AG08395 (cell line): ENCODE results near the gene CLNK.
"Not testable (repeated sequence)": the region's sequence is repeated elsewhere in the genome, so short reads cannot be mapped to it uniquely, and the experiment has no call there.

Source experiments
- DNase-seq: peaks from one replicate; pipeline ENCODE4 v3.0.0; 2012; ENCODE audit warnings: mixed read lengths, low spot score

The CLNK gene

DNA sequence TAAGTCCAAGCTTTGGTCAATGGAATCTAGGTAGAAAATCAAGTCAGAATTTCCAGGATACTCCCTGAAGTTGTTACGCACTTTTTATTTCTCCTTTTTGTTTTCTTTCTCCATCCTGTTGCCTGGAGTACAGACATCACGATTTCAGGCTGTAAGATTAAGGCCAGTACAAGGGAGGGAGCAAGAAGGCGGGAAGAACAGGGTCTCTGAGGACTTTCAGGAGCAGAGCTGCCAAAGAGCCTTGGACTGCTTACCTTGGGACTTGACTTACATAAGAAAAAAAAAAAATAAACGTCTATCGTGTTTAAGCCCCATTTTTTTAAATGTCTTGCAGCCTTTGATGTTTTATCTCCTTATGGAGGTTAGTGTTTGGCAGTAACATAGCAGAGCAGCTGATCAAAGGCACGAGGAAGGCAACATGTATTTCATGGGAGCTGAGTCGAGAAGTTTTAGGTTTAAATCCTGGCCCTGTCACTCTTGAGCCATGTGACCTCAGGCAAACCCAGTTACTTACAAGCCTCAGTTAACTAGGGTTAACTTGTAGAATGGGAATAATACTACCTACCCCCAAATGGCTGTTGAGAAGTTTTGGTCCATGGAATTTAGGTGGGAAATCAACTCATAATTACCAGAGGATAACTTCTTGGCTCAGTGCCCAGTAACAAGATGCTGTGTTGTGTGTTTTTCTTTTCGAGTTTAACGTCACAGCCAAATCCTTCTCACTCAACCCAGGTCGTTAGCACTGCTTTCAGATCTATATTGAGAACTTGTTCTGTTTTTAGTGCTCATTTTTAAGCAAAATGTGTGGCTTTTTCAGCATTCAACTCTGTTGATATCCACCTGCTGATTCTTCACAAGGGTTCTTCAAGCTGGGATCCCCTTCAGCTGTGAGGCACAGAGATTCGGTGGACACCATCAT, 106.8 kb downstream of the CLNK start:
- DNase-seq: no peak

DNA sequence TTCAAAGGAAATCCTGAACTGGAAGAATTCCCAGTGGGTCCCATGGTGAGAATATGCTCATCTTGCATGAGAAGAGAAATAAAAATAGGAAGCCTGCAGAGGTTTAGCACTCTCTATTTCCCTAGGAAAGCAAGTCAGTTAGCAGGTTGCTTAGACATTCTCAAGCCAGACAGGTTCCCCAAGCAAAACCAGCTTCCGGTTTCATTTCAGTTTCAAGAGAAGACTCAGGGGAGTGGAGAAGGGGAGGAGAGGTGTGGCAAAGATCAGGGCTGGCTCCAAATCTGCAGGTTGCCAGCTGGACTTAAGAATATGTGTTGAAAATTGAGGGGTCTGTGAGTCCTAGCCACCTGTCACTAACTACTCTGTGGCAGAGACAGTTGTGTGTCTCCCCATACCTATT, 107.5 kb downstream of the CLNK start:
- no peak for DNase-seq

DNA sequence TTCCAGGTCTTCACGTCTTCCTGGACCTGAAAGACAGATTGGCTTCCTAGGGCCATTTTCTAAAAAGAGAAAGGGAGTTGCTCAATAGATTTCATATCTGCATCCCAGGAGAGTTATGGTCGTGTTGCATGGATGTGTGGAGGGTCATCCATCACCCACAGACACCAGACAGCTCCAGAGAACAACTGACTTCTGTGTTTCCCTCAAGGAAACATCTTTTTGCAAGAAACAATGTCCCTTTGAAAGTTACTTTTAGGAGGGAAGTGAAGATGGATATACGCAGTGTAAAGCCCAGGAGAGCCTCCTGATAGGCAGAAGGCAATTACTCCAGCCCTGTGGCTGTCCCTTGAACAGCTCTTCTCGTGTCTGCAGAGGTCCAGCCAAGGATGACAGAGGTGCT, 108.3 kb downstream of the CLNK start:
- DNase-seq: no peak

DNA sequence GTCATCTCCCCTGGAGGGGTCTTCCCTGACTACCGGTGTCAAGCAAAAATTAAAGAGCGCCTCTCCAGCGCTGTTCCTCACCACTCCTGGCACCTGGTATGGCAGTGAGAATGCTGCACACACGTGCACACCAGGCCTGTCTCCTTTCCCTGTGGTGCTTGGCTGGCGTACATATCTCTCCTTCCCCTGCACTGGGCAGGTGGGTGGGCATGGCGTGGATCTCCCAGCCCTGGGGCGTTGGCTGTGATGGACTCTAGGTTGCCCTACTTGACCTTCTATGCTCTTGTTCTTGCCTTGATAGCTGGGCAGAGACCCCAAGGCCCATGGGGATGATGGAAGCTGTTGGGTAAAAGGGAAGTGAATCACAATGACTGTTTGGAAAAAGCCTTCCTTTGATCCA, 109.2 kb downstream of the CLNK start:
- no peak for DNase-seq

DNA sequence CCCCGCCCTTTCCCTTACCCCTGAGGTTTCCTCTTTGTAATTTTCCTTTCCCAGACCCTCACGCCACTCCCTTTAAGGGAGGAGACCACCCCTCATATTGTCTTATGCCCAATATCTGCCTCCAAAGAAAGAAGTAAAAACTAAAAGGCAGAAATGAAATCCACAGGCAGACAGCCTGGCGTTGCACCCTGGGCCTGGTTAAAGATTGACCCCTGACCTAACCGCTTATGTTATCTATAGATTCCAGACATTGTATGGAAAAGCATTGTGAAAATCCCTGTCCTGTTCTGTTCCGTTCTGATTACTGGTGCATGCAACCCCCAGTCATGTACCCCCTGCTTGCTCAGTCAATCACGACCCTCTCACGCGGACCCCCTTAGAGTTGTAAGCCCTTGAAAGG, 110.0 kb downstream of the CLNK start:
- DNase-seq: not testable (repeated sequence)

DNA sequence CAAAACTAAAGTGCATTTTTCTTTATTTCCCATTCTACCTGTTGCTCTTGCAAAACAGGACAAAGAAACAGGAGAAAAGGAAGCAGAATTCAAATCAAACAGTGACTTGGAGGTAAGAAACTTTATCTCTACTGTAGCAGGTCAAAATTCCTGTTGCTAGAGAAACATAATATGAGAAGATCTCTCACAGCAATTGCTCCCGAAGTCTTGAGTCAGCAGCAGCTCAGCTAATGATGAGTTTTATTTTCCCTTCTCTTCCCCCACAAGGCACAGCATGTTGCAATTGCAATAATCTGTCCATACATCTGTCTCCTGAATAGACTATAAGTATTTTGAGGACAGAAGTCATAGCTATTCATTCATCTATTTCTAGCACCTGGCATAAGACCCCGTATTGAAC, 112.7 kb downstream of the CLNK start:
- no peak for DNase-seq

DNA sequence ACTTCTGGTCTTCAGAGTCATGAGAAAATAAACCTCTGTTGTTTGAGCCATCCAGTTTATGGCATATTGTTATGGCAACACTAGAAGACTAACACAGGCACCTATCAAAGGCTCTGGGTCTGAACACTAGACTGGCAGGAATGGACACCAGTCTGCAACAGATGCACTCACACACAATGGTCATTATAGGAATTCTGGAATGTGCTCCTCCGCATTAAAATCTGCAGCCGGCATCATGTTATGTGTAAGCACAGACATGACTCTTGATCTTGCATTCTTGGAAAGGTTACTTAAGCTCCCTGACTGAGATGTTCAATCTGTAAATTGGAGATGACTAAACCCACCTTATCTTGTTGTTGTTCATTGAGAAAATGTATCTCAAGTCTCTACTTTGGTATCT, 115.1 kb downstream of the CLNK start:
- no peak for DNase-seq

DNA sequence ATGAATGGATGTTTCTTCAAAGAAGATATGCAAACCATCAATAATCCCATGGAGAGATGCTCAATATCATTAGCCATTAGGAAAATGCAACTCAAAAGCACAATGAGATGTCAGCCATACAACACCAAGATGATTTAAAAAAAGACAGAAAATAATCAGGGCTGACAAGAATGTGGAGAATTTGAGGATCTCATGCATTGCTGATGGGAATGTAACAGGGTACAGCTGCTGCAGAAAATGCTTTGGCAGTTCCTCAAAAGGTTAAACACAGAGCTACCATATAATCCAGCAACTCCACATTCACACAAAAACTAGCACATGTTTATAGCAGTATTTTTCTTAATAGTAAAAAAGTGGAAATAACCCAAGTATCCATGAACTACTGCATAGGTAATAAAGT, 116.8 kb downstream of the CLNK start:
- no peak for DNase-seq

DNA sequence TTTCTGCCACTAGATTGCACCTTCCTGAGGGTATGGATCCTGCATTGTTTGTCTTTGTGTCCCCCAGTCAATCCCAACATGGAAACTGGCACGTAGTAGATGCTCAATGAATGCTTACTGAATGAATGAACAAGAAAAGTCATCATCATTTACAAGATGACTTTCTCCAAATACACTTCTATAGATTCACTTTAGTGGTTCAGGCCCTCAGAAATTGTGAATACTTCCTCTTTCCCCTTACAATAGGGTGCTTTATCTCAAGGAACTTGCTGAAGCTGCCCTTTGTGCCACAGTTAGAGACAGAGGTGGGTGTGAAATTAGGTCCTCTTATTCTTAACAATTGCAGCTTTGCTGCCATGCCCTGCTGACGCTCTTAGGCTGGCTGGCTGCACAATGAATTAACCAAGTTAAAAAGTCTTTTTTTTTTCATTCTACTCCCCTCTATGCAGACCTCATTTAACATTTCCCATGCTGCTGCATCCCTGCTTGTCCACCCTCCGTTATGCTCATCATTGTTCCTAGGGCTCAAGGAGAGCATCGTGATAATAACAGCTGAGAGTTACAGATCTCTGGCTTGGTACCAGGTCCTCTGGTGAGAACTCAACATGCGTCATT, 119.3 kb downstream of the CLNK start:
- no peak for DNase-seq

DNA sequence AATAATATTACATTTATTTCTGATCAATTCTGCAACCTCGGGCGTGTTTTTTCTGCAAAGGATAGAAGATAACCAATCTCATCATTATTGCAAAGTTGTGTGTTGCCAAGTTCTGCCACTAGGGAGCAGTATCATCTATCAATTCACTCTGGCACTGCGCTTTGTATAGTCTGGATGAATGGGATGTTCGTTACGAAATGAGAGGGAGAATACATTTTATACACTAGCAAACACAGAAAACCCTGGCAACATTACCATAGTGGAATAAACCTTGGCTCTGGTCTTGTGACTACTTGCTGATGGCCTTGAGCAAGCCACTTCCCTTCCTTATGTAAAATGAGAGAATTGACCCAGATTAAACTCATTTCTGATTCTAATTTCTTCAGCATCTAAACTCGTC, 129.9 kb downstream of the CLNK start:
- peak; percentile 41 for DNase-seq

DNA sequence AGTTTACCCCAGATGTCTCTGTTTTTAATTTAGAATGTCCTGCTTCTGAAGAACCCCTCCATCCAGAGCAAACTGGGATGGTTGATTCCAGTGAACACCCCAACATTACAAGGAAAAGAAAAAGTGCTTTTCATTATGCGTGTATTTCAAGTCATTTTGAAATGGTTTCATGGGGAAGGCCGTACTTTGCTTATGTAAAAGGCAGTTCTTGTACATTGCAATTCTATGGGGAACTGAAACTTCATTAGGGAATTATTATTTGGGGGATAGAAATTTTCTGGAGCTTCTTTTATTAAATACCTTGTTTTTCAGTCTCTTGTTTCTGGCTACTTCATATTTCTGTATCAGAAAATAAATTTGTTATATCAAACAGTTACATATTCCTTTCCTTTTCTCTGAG, 130.4 kb downstream of the CLNK start:
- no peak for DNase-seq

DNA sequence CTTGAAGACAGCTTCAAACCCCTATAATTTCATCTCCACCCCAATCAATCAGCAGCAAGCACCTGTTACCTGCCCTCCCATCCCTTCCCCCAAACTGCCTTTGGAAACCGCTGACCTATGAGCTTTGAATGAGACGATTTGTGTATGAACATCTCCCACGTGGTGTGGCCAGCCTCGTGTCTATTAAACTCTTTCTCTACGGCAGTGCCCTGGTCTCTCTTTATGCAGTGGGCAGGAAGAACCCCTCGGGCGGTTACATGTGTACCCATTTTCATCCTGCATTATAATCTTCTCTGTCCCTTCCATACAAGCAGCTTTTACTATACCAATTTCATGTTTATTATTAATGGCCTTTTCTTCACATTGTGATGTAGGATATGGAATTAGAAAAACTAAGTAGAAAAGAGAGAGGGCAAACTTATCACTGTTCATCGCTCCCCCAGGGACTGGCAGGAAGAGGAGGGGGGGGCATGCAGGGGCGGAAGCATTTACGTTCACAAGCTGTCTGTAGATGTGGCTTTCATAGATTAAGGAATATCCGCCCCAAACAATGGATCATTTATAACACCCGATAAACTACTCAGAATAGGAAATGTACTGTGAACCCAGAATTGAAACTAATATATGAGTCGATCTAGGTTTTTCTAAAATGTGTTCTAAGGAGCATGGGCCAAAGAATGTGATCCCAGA, 131.8 kb downstream of the CLNK start:
- no peak for DNase-seq

DNA sequence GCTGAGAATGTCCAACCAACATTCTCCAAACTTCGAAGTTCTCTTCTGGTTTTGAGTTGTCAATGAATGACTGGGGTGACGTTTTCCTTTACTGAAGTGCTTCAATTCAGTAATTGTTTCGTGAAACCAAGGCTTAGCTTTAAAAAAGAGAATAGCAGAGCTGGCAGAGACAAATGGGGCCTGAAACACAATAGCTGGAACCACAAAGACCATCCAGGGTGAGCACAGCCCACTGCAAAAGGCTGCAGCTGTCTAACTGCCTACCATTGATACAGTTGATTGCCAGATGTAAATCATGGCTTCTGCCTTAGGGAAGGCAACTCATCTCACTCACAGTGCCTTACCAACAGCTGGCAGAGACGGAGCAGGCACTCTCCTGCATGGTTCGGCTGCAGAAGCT, 148.7 kb downstream of the CLNK start:
- no peak for DNase-seq

DNA sequence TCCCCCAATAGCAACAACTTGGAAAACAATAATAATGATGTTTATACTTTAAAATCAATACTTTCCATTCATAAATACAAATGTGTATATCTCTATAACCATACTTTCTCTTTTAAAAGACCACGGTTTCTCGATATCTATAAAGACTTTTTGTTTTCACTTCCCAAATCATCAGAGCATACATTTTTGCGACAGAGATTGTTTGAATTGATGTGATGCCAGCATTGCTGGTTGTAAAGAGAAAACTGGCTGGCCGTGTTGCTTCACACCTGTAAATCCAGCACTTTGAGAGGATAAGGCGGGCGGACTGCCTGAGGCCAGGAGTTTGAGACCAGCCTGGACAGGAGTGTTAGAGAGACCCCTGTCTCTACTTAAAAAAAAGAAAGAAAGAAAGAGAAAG, 149.7 kb downstream of the CLNK start:
- no peak for DNase-seq

DNA sequence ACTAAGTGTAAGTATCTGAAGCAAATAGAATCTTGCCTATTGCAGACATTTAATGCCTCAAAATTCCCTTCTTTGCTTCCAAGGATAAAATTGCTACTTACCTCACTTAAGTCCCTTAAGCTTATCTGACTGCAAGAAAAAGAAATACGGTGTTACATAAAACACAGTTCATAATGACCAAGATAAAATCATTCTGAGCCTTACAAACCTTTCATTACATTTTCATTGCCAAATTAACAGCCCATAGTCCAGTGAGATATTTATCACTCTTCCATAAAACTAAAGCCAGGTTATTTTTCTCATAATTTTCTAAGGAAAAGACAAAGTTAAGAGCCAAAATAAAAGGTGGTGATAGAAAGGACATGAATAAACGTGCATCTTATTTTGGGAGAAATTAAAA, 152.4 kb downstream of the CLNK start:
- DNase-seq: no peak

DNA sequence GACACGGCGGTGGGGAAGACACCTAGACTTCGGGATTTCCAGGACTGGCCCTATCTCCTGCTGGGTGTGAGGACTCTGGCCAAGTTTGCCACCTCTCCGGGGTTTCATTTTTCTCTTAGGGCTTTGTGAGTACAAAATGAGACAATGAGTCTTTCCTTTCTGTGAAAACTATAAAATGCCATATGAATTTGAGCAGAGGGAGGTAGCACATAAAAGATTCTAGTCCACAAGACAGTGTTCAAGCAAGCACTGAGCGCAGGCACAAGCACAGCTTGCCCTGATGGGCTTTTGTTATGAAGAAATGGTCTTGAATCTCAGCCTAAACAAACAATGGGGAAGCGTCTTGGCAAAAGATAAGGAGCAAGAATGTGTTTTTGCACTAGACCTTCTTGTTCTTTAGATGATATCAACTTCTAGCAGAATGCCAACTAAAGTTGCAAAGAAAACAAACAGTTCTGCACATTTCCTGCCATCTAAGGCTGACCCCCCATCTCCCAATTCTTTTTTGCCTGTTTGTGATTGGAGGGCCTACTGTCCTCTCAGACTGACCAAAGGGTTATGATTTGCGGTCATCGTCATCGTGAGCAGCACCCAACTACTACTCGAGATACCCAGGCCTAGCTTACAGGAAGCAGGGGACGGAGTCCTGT, 154.3 kb downstream of the CLNK start:
- no peak for DNase-seq

DNA sequence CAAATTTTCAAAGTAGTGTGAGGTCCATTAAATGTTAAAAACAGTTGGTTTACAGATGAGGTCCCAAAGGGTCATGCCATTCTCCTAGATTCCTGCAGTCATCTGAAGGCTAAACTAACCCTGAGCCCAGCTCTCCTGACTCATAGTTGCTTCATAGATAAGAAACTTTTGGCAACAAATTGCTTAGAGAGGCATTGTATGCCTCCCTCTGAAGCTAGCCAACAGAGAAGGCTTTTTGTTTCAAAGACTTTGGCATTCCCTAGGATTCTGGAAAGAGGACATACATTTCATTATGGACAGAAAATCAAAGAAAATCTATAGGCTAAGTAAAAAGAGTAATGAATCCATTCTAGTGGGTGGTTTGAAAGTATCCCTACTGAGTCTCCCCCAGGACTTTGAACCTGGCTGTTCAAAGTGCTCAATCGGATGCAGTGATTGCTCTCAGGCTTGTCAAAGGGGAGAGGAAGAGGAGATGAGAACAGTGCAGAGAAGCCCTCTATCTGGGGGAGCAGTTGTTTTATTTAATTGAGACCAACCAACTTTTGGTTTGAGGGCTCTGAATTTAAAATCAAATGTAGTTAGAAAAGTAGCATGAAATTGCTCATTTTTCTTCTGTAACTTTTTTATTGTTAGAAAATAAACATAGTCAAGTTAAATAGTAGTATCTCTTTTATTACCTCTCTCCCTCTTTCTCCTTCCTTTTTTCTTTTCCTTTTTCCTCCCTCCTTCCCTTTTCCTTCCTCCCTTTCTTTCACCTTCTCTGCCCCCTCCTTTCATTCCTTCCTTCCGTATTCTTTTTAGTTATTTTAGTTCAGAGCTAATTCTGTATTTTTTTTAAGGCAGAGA, 155.1 kb downstream of the CLNK start:
- DNase-seq: no peak

DNA sequence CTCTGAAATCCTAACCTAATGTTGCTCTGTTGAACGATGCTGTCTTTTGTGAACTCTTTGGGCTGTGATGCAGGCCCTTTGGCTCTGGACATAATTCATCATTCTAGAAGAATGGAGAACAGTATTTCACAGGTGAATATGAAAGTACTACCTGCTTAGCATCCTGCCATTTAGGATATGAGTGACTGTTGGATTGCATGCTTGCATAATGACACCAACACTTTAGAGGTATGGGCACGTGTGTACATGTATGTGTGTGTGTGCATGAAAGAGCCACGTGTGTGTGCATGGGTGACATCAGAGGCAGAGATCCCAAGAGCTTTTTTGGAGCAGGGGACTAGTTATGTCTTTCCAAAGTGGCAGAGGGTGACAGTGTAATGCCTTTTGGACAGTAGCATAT, 157.1 kb downstream of the CLNK start:
- no peak for DNase-seq

DNA sequence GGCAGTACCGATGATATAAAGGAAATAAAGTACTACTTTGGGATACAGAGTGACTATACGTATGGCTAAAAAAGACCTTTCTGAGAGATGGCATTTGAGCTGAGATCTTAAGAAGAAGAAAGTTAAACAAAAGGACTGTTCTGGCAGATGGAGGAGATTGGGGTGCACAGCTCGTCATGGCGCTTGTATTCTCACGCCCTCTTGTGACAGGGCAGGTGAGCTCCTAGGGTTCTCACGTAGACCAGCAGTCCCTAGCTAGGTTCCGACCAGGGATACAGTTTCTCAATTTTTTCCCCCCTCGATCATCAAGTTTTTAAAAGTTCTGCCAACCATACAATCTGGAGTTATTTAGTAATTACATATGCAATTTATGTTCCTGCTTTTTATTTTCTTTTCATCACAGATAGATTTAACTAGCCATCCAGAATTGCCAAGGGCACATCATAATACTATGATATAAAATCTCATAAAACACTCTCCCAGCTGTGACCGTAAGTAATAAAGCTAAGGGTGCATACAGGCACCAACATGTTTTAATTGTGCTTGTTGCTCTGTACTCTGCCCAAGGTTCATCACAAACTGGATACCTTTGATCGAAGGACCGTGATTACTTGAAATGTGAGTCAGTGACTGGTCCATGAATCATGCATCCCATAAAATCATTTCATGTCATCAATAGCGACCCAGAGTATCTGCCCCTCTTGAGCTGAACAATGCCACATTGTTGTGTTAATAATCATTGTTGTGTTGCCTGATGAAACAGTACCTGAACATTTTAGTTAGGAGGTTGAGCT, 157.9 kb downstream of the CLNK start:
- no peak for DNase-seq

DNA sequence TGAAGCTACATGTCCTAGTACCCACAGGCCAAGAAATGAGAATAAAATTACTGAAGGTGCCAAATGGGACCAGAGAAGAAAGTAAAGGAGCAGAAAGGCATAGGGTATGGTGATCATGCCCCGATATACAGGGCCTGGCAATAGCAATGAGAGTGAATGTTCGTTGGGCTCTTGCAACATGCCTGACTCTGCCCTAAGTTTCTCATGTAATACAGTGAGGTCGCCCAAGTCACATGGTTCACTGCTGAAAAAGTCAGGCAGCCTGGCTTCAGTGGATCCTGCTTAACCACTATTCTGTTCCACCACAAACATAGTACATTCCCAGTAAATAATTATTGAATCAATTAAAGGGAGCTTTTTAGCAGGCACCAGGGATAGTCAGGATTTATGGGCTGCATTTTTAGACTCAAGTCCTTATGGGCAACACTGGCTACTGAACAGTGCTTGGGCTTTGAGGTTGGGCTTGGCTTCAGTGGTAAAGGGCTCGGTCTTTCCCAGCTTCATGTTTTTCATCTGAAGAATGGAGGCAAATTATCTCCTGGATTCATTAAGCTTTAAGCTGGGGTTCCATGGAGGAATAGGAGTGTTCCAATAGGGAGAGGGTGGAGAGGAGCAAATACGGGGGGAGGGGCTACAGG, 160.3 kb downstream of the CLNK start:
- no peak for DNase-seq
